ENCODE data around the gene KCNAB2.

The KCNAB2 gene

DNA sequence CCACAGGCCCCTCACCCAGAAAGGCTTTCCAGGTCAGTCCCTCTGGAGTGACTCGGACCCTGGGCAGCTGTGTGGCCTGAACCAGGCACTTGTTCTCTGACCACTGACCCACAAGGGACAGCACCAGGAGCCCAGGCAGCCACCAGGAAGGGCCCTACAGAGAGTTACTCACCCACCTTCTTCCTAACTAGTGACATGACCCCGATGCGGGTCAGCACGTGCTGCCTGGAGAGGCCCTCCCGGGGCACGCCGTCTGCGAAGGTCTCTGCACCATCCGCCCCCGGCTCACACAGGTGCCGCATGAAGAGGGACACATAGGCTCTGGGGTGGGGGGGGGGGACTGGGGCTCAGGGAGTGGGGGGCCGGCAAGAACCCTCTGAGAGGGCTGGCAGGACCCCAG lies 78.7 kb downstream of the KCNAB2 start:
- DNase-seq (ENCODE audit: extremely low spot score): no peak
- CTCF ChIA-PET: no interaction called here
- TF ChIP-seq, protein P1, sequence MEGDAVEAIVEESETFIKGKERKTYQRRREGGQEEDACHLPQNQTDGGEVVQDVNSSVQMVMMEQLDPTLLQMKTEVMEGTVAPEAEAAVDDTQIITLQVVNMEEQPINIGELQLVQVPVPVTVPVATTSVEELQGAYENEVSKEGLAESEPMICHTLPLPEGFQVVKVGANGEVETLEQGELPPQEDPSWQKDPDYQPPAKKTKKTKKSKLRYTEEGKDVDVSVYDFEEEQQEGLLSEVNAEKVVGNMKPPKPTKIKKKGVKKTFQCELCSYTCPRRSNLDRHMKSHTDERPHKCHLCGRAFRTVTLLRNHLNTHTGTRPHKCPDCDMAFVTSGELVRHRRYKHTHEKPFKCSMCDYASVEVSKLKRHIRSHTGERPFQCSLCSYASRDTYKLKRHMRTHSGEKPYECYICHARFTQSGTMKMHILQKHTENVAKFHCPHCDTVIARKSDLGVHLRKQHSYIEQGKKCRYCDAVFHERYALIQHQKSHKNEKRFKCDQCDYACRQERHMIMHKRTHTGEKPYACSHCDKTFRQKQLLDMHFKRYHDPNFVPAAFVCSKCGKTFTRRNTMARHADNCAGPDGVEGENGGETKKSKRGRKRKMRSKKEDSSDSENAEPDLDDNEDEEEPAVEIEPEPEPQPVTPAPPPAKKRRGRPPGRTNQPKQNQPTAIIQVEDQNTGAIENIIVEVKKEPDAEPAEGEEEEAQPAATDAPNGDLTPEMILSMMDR (IDR thresholded peaks at IDR 0.05; ENCODE audit: control extremely low read depth, extremely low read depth, low read depth, missing control alignments): no peak
- POLR2A ChIA-PET: no interaction called here

DNA sequence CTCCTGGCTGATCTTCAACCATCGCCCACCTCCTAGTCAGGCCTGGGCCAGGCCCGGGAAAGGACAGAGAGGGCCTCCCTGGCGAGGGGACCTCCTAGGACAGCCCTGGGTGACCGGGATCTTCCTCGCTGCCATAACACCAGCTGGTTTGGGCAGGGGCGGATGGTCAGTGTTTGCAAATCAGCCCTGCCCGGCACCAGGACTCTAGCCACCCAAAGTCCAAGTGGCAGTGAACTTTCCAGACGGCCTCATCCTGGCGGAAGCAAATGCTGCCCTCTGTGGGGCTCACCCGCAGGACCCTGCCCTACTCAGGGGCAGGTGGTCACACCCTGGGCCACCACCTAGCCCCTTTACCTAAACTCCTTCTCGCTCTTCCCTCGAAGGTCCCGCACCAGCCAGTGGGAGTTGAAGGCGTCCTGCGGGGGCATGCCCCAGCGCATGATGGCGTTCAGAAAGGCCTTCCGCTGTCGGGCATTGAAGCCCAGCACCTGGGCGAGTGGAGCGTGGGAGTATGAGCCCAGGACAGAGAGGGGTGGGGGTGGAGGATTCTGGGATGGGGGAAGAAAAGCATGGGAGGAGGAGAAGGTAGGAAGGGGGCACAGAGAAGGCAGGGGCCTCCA lies 79.2 kb downstream of the KCNAB2 start:
- CTCF ChIA-PET: no interaction called here
- no peak for DNase-seq (ENCODE audit: extremely low spot score)
- POLR2A ChIA-PET: no interaction called here
- TF ChIP-seq, protein P1 (IDR thresholded peaks at IDR 0.05; ENCODE audit: control extremely low read depth, extremely low read depth, low read depth, missing control alignments): no peak

GRCh38 chr1:6125366-6125765 lies 79.7 kb downstream of the KCNAB2 start:
- POLR2A ChIA-PET: interaction anchor here (0.5 kb wide), 1 partner anchor 14 kb away, joined by 8 read pairs; no protein-coding TSS in a partner anchor
- CTCF ChIA-PET: no interaction called here
- TF ChIP-seq, protein P1 (IDR thresholded peaks at IDR 0.05; ENCODE audit: control extremely low read depth, extremely low read depth, low read depth, missing control alignments): no peak
- DNase-seq (ENCODE audit: extremely low spot score): no peak

DNA sequence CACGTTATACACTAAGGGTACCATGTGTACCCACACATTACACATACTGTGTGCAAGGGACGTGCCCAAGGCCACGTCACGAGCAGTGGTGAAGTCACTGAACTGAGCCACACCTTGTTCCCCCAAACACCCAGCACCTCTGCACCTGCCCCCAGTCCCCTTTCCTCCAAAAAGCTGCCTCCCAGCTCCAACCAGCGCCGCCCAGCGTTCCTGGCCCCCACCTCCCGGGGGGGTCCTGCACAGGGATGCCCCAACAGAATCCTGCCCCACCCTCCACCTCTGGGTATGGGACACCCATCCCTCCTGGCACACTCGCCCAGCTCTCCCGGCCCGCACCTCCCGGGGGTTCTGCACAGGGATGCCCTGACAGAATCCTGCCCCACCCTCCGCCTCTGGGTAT lies 80.3 kb downstream of the KCNAB2 start:
- DNase-seq (ENCODE audit: extremely low spot score): no peak
- ChIA-PET CTCF (no interaction called here), POLR2A (no interaction called here)
- TF ChIP-seq, protein P1 (IDR thresholded peaks at IDR 0.05; ENCODE audit: control extremely low read depth, extremely low read depth, low read depth, missing control alignments): no peak

DNA sequence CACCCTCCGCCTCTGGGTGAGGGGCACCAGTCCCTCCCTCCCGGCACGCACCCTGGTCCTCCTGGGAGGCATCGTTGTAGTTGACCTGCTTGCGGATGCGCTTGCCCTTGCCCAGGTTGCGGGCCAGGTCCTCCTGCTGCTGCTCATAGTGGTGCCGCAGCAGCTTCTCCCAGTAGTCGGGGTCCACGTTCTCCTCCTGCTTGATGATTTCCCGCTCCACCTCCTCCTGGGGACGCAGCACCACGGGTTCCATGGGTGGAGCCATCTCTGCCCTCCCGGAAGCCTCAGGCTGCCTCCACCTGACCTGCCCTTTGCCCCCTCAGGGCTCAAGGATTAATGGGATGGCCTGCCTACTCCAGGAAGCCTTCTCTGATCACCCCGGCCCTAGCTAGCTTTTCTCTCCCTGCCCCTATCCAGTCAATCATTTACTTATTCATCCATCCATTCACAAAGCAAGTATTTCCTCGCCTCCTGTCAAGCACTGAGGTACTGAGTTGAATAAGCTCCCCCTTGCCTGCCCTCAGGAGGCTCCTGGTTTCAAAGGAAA lies 80.9 kb downstream of the KCNAB2 start:
- TF ChIP-seq, protein P1 (IDR thresholded peaks at IDR 0.05; ENCODE audit: control extremely low read depth, extremely low read depth, low read depth, missing control alignments): no peak
- ChIA-PET CTCF (no interaction called here), POLR2A (no interaction called here)
- DNase-seq (ENCODE audit: extremely low spot score): no peak

GRCh38 chr1:6127587-6128163 lies 82.0 kb downstream of the KCNAB2 start:
- CTCF ChIA-PET: no interaction called here
- peak; percentile 81 for DNase-seq (ENCODE audit: extremely low spot score)
- TF ChIP-seq, protein P1 (IDR thresholded peaks at IDR 0.05; ENCODE audit: control extremely low read depth, extremely low read depth, low read depth, missing control alignments): no peak
- POLR2A ChIA-PET: no interaction called here
